ENCODE results near the gene CAPN14.

DNA sequence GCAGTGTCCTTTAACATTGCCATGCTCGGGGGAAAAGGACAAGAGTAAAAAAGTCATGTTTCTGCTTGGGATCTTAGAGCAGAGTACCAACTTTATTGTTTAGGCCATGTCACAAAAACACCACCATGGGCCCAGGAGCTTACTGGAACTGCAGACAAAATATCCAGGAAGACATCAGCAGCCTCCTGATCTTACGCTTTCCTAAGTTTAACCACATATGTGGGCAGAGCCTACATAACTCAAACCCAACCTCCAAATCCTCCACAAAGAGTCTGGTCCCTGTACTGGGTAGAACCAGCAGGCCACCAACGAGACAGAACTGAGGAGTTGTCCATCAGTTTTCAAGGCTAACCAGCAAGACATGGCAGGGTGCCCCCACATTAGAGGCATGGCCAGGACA lies 89.4 kb downstream of the CAPN14 start:
- TF ChIP-seq, protein P1, sequence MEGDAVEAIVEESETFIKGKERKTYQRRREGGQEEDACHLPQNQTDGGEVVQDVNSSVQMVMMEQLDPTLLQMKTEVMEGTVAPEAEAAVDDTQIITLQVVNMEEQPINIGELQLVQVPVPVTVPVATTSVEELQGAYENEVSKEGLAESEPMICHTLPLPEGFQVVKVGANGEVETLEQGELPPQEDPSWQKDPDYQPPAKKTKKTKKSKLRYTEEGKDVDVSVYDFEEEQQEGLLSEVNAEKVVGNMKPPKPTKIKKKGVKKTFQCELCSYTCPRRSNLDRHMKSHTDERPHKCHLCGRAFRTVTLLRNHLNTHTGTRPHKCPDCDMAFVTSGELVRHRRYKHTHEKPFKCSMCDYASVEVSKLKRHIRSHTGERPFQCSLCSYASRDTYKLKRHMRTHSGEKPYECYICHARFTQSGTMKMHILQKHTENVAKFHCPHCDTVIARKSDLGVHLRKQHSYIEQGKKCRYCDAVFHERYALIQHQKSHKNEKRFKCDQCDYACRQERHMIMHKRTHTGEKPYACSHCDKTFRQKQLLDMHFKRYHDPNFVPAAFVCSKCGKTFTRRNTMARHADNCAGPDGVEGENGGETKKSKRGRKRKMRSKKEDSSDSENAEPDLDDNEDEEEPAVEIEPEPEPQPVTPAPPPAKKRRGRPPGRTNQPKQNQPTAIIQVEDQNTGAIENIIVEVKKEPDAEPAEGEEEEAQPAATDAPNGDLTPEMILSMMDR (IDR thresholded peaks at IDR 0.05): no peak
- no peak for TF ChIP-seq POLR2A (IDR thresholded peaks at IDR 0.05)

All from testis (tissue), 2 donors.